SK-N-MC (cell line): ENCODE data around the gene THEM4.
"Not testable (repeated sequence)": the region's sequence is repeated elsewhere in the genome, so short reads cannot be mapped to it uniquely, and the experiment has no call there.

ENCODE experiments used
- DNase-seq: peaks from one replicate; pipeline ENCODE4 v3.0.0-alpha.2; 2011; ENCODE audit warnings: low read depth, low spot score
- H3K27ac ChIP-seq: fragments of 200-600 bp; sonication (generic); 2 replicates; pipeline ENCODE4 v1.5.1; 2016; ENCODE audit warnings: mixed run types
- H3K36me3 ChIP-seq: fragments of 200-600 bp; sonication (generic); 2 replicates; pipeline ENCODE4 v1.6.1; 2017; ENCODE audit warnings: antibody characterized with exemption, low read length, mixed read lengths; ENCODE audit not compliant: insufficient read depth
- H3K4me3 ChIP-seq: fragments of 200-600 bp; sonication (generic); 2 replicates; pipeline ENCODE4 v1.5.1; 2016
- H3K9ac ChIP-seq: fragments of 200-600 bp; sonication (generic); 2 replicates; pipeline ENCODE4 v1.8.0; 2017; ENCODE audit warnings: mixed run types, mixed read lengths; ENCODE audit not compliant: insufficient read length
- H3K9me3 ChIP-seq: fragments of 200-600 bp; sonication (generic); 2 replicates; pipeline ENCODE4 v1.6.1; 2017; ENCODE audit warnings: low read depth, mild to moderate bottlenecking, antibody characterized with exemption, low read length, moderate library complexity, mixed read lengths
- EZH2 ChIP-seq: fragments of 200-600 bp; sonication (generic); IDR thresholded peaks from one replicate; pipeline ENCODE4 v1.6.1; 2017; ENCODE audit warnings: antibody characterized with exemption
- FOXP2 ChIP-seq: optimal IDR thresholded peaks from 2 replicates; pipeline ENCODE3; 2011; ENCODE audit warnings: mild to moderate bottlenecking, moderate library complexity; ENCODE audit not compliant: insufficient read depth; ENCODE audit errors: extremely low read length, control extremely low read depth
- POLR2AphosphoS5 ChIP-seq: IDR thresholded peaks from 2 replicates; pipeline ENCODE4 v1.6.1; 2012; ENCODE audit warnings: mild to moderate bottlenecking, low read depth, low read length, borderline replicate concordance

Gene THEM4

DNA sequence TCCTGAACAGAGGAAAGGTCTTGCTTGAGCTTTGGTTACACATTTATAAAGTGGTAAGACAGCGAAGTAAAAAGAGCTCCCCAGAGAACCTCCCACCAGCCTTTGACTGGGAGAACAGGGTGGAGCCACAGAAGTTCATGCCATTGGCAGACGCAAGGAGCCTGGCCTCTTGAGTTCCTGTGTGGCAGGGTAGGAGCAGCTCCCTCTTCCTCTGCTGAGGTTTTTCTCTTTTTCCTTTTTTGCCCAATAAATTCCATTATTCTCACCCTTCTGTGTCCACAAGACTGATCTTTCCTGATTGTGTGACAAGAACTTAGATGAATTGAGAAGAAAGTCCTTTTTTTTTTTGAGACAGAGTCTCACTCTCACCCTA, 4.3 kb downstream of the THEM4 start:
- Histone ChIP-seq H3K9me3 (0 out of 2 replicates have a peak, but pooled peaks cover 2% of the 10 kb centered on the region), H3K36me3 (no peaks in the 10 kb centered on the region), H3K9ac (no peak overlapping the region), H3K27ac (no peak overlapping the region), H3K4me3 (no peak overlapping the region)
- TF ChIP-seq POLR2AphosphoS5 (no peak), FOXP2 (no peak), EZH2 (no peak)
- no peak for DNase-seq

DNA sequence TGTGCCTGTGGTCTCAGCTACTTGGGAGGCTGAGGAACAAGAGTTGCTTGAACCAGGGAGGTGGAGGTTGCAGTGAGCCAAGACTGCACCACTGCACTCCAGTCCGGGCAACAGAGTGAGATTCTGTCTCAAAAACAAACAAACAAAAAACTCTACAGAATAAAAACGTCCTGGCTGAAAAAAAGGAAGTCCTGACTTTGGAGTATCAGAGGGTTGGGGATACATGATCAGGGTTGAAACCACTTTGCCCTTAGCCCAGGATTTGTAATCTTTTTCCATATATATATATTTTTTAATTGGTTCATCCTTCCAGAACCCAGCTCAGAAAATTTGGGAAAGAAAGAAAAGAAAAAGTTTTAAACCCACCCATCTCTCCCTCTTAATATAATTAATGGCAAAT, 6.5 kb downstream of the THEM4 start:
- H3K4me3 ChIP-seq: no peak overlapping the region
- H3K9ac ChIP-seq: no peak overlapping the region
- no peak for DNase-seq
- H3K27ac ChIP-seq: no peak overlapping the region
- no peaks in the 10 kb centered on the region for H3K36me3 ChIP-seq
- H3K9me3 ChIP-seq: no peaks in the 10 kb centered on the region; the same call in 1 of the 2 replicates
- TF ChIP-seq POLR2AphosphoS5: no peak
- TF ChIP-seq EZH2: no peak
- TF ChIP-seq FOXP2: no peak

DNA sequence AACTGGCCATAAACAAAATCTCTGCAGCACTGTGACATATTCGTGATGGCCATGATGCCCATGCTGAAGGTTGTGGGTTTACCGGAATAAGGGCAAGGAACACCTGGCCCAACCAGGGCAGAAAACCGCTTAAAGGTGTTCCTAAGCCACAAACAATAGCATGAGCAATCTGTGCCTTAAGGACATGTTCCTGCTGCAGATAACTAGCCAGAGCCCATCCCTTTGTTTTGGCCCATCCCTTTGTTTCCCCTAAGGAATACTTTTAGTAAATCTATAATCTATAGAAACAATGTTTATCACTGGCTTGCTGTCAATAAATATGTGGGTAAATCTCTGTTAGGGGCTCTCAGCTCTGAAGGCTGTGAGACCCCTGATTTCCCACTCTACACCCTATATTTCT, 8.5 kb downstream of the THEM4 start:
- H3K27ac ChIP-seq, H3K4me3 ChIP-seq, H3K36me3 ChIP-seq, DNase-seq, H3K9ac ChIP-seq, H3K9me3 ChIP-seq: not testable (repeated sequence)

GRCh38 chr1:151898519-151898991, 10.8 kb downstream of the THEM4 start:
- TF ChIP-seq FOXP2 (no peak), EZH2 (no peak), POLR2AphosphoS5 (no peak)
- H3K27ac ChIP-seq: no peak overlapping the region
- H3K9me3 ChIP-seq: no peaks in the 10 kb centered on the region; the same call in 1 of the 2 replicates

DNA sequence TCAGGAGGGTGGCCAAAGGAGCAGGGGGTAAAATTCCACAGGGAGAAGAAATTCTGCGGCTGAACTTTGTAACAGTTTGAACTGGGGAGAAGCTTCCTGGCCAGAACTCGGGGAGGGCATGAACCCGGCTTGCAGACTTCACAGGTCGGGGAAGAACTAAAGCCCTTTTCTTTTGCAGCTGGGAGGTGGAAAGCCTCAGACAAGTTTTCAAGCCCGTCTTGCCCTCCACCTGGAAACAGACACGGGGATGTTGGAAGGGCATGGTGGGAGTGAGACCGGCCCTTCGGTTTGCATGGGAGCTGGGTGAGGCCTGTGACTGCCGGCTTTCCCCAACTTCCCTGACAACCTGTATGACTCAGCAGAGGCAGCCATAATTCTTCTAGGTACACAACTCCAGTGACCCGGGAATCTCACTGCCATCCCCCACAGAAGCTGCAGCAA, 11.3 kb downstream of the THEM4 start:
- no peak overlapping the region for H3K9ac ChIP-seq
- H3K27ac ChIP-seq: no peak overlapping the region
- no peak for DNase-seq
- TF ChIP-seq EZH2 (no peak), FOXP2 (no peak), POLR2AphosphoS5 (no peak)
- no peaks in the 10 kb centered on the region for H3K36me3 ChIP-seq
- H3K4me3 ChIP-seq: no peak overlapping the region
- H3K9me3 ChIP-seq: no peaks in the 10 kb centered on the region; the same call in 1 of the 2 replicates

More at GRCh38 chr1:151898519-151898991, 10.8 kb downstream of the THEM4 start:
- Histone ChIP-seq H3K9ac (no peak overlapping the region), H3K36me3 (no peaks in the 10 kb centered on the region), H3K4me3 (no peak overlapping the region)
- no peak for DNase-seq

GRCh38 chr1:151893176-151893924, 16.0 kb downstream of the THEM4 start:
- no peaks in the 10 kb centered on the region for H3K9me3 ChIP-seq
- no peak overlapping the region for H3K9ac ChIP-seq
- H3K36me3 ChIP-seq: no peaks in the 10 kb centered on the region
- TF ChIP-seq EZH2 (no peak), POLR2AphosphoS5 (no peak), FOXP2 (no peak)
- H3K27ac ChIP-seq: no peak overlapping the region
- H3K4me3 ChIP-seq: no peak overlapping the region
- DNase-seq: no peak

DNA sequence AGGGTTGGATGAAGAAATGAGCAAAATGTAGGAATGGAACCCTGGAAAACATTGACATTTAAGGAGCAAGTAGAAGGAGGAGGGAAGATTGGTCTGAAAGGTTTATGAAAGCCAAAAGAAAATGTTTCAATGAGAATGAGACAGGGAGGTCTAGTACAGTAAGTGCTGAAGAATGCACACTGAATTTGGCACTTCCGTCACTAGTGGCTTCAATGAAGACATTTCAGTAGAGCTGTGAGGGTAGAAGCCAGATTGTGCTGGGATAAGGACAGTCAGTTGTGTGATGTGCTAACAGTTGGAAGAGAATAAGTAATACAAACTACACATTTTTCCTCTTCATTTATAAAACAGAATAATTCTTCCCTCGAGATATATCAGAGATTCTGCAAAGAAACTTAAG, 17.1 kb downstream of the THEM4 start:
- H3K27ac ChIP-seq: no peak overlapping the region
- H3K9me3 ChIP-seq: no peaks in the 10 kb centered on the region
- H3K36me3 ChIP-seq: no peaks in the 10 kb centered on the region
- H3K9ac ChIP-seq: no peak overlapping the region
- no peak for TF ChIP-seq POLR2AphosphoS5
- no peak for TF ChIP-seq EZH2
- TF ChIP-seq FOXP2: no peak
- no peak for DNase-seq
- H3K4me3 ChIP-seq: no peak overlapping the region

GRCh38 chr1:151891512-151891911, 17.8 kb downstream of the THEM4 start:
- H3K36me3 ChIP-seq: no peaks in the 10 kb centered on the region
- TF ChIP-seq POLR2AphosphoS5 (no peak), FOXP2 (no peak), EZH2 (no peak)
- H3K4me3 ChIP-seq: no peak overlapping the region
- H3K27ac ChIP-seq: no peak overlapping the region
- H3K9ac ChIP-seq: no peak overlapping the region
- no peaks in the 10 kb centered on the region for H3K9me3 ChIP-seq
- DNase-seq: no peak

GRCh38 chr1:151888972-151889570, 20.2 kb downstream of the THEM4 start:
- no peak overlapping the region for H3K27ac ChIP-seq
- TF ChIP-seq POLR2AphosphoS5 (no peak), EZH2 (no peak), FOXP2 (no peak)
- no peak for DNase-seq

More at GRCh38 chr1:151888972-151889570, 20.2 kb downstream of the THEM4 start:
- Histone ChIP-seq H3K4me3 (no peak overlapping the region), H3K36me3 (no peaks in the 10 kb centered on the region), H3K9ac (no peak overlapping the region), H3K9me3 (no peaks in the 10 kb centered on the region)
